OCI-LY1 (cell line): ENCODE data around the gene TP53.

Experiments used
- H2AFZ ChIP-seq: fragments of 200-600 bp; sonication (generic), shearing (Covaris generic); 2 replicates; pipeline ENCODE4 v1.6.0; 2014; ENCODE audit warnings: antibody characterized with exemption, mild to moderate bottlenecking, low read length
- H3F3A ChIP-seq: fragments of 200-600 bp; sonication (generic), shearing (Covaris generic); 2 replicates; pipeline ENCODE4 v1.6.0; 2014; ENCODE audit warnings: mild to moderate bottlenecking, antibody characterized with exemption, low read length, moderate library complexity; ENCODE audit not compliant: insufficient read depth
- H3K27ac ChIP-seq: fragments of 200-600 bp; sonication (generic); 2 replicates; pipeline ENCODE4 v1.5.1; 2014; ENCODE audit warnings: low read length, mixed run types, mild to moderate bottlenecking, low read depth; ENCODE audit not compliant: poor library complexity, severe bottlenecking
- H3K27me3 ChIP-seq: fragments of 200-600 bp; sonication (generic); 2 replicates; pipeline ENCODE4 v1.6.0; 2014; ENCODE audit warnings: antibody characterized with exemption, mild to moderate bottlenecking, low read length, moderate library complexity; ENCODE audit not compliant: insufficient read depth
- H3K36me3 ChIP-seq: fragments of 200-600 bp; sonication (generic); 2 replicates; pipeline ENCODE4 v1.6.1; 2014; ENCODE audit warnings: mild to moderate bottlenecking, antibody characterized with exemption, low read length, moderate library complexity, mixed read lengths; ENCODE audit not compliant: insufficient read depth
- H3K4me1 ChIP-seq: fragments of 200-600 bp; sonication (generic); 2 replicates; pipeline ENCODE4 v1.5.1; 2014; ENCODE audit warnings: mild to moderate bottlenecking, low read length, moderate library complexity; ENCODE audit not compliant: insufficient read depth, severe bottlenecking
- H3K4me2 ChIP-seq: fragments of 200-600 bp; sonication (generic), shearing (Covaris generic); 2 replicates; pipeline ENCODE4 v1.6.1; 2014; ENCODE audit warnings: low read length
- H3K4me3 ChIP-seq: fragments of 200-600 bp; sonication (generic); 2 replicates; pipeline ENCODE4 v1.5.1; 2014; ENCODE audit warnings: low read length, low read depth, mild to moderate bottlenecking, mixed read lengths; ENCODE audit not compliant: poor library complexity, severe bottlenecking
- H3K79me2 ChIP-seq: fragments of 200-600 bp; shearing (Covaris generic); 2 replicates; pipeline ENCODE4 v1.6.1; 2016; ENCODE audit warnings: mixed run types, low read length, mixed read lengths; ENCODE audit not compliant: insufficient read depth
- H3K9ac ChIP-seq: fragments of 200-600 bp; sonication (generic), shearing (Covaris generic); 2 replicates; pipeline ENCODE4 v1.6.1; 2014; ENCODE audit warnings: mild to moderate bottlenecking, low read length, mixed read lengths
- H3K9me2 ChIP-seq: fragments of 200-600 bp; sonication (generic), shearing (Covaris generic); 2 replicates; pipeline ENCODE4 v1.6.1; 2014; ENCODE audit warnings: low read depth, mild to moderate bottlenecking, low read length, mixed read lengths
- H3K9me3 ChIP-seq: fragments of 200-600 bp; shearing (Covaris generic); 2 replicates; pipeline ENCODE4 v1.6.1; 2014; ENCODE audit warnings: low read length, mixed read lengths
- H4K20me1 ChIP-seq: fragments of 200-600 bp; sonication (generic), shearing (Covaris generic); 2 replicates; pipeline ENCODE4 v1.6.0; 2016; ENCODE audit warnings: mild to moderate bottlenecking, low read length; ENCODE audit not compliant: insufficient read depth
- EZH2 ChIP-seq: fragments of 200-600 bp; sonication (generic), shearing (Covaris generic); IDR thresholded peaks from 2 replicates; pipeline ENCODE4 v1.8.0; 2017; ENCODE audit warnings: borderline replicate concordance, mixed run types, mild to moderate bottlenecking, antibody characterized with exemption, low read length, moderate library complexity, mixed read lengths
- TF ChIP-seq, protein P1 (sequence below): fragments of 200-600 bp; sonication (generic), shearing (Covaris generic); IDR thresholded peaks from 2 replicates; pipeline ENCODE4 v1.5.1; 2017; ENCODE audit warnings: mild to moderate bottlenecking, antibody characterized with exemption, low read length, moderate library complexity, mixed read lengths

Gene TP53

DNA sequence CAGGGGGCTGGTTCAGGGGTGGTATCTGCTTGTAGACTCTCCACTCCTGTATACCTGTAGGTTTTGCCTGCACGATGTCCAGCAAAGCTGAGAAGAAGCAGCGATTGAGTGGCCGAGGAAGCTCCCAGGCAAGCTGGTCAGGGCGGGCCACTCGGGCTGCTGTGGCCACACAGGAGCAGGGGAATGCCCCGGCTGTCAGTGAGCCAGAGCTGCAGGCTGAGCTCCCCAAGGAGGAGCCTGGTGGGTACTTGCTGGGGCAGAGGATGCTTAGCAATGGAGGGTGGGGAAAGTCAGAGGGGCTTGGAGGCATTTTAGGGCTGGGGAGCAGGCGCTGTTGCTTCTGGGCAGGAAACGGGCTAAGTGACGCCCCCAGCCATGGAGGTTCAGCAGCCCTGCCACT is 32.4 kb upstream of the TP53 start:
- no peaks in the 10 kb centered on the region for H3F3A ChIP-seq
- H3K9ac ChIP-seq, result no peak overlapping the region
- TF ChIP-seq EZH2, result no peak
- TF ChIP-seq, protein P1, sequence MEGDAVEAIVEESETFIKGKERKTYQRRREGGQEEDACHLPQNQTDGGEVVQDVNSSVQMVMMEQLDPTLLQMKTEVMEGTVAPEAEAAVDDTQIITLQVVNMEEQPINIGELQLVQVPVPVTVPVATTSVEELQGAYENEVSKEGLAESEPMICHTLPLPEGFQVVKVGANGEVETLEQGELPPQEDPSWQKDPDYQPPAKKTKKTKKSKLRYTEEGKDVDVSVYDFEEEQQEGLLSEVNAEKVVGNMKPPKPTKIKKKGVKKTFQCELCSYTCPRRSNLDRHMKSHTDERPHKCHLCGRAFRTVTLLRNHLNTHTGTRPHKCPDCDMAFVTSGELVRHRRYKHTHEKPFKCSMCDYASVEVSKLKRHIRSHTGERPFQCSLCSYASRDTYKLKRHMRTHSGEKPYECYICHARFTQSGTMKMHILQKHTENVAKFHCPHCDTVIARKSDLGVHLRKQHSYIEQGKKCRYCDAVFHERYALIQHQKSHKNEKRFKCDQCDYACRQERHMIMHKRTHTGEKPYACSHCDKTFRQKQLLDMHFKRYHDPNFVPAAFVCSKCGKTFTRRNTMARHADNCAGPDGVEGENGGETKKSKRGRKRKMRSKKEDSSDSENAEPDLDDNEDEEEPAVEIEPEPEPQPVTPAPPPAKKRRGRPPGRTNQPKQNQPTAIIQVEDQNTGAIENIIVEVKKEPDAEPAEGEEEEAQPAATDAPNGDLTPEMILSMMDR, result no peak
- H4K20me1 ChIP-seq, result no peaks in the 10 kb centered on the region
- H3K4me1 ChIP-seq, result peaks cover 13% of the 10 kb centered on the region
- H3K27me3 ChIP-seq, result peaks cover 9% of the 10 kb centered on the region; the same call in 1 of the 2 replicates
- no peak overlapping the region for H3K27ac ChIP-seq
- no peaks in the 10 kb centered on the region for H3K36me3 ChIP-seq
- no peaks in the 10 kb centered on the region for H3K9me3 ChIP-seq
- H2AFZ ChIP-seq, result no peak overlapping the region
- no peaks in the 10 kb centered on the region for H3K79me2 ChIP-seq
- no peak overlapping the region for H3K4me2 ChIP-seq
- H3K9me2 ChIP-seq, result no peaks in the 10 kb centered on the region
- H3K4me3 ChIP-seq, result no peak overlapping the region

DNA sequence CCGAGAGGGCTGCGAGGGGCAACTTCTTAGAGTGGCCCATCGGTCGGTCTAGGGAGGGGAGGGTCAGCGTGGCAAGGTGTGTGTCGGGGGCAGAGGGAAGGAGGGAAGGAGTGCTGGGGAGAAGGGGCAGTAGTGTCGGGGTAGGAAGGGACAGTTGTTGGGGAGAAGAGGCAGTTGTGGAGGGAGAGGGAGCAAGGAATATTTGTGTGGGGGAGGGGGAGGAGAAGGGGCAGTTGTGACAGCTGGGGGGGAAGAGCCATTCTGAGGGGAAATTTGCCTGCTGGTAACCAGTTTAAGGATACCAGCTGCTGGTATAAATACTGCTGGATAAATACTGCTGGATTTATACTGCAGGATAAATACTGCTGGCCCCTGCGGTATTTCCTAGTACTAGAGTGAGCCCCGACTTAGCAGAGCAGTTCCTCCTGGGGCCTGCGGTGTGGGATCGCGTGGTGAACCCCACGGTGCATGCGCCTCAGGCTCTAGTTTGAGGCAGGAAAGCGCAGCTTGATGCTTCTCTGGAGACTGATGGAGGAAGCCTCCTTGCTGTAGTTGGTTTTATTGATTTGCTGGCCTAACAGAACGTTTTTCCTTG is 30.6 kb upstream of the TP53 start:
- H3K9ac ChIP-seq, result no peak overlapping the region
- no peaks in the 10 kb centered on the region for H4K20me1 ChIP-seq
- H3F3A ChIP-seq, result no peaks in the 10 kb centered on the region
- no peak overlapping the region for H2AFZ ChIP-seq
- H3K9me2 ChIP-seq, result no peaks in the 10 kb centered on the region
- no peaks in the 10 kb centered on the region for H3K36me3 ChIP-seq
- H3K27me3 ChIP-seq, result peaks cover 9% of the 10 kb centered on the region; the same call in 1 of the 2 replicates
- H3K4me3 ChIP-seq, result peak overlapping the region; percentile 58
- H3K4me2 ChIP-seq, result peak overlapping the region; percentile 71
- peaks cover 13% of the 10 kb centered on the region for H3K4me1 ChIP-seq
- no peaks in the 10 kb centered on the region for H3K9me3 ChIP-seq
- TF ChIP-seq, protein P1, result no peak
- no peak for TF ChIP-seq EZH2
- no peak overlapping the region for H3K27ac ChIP-seq
- no peaks in the 10 kb centered on the region for H3K79me2 ChIP-seq

DNA sequence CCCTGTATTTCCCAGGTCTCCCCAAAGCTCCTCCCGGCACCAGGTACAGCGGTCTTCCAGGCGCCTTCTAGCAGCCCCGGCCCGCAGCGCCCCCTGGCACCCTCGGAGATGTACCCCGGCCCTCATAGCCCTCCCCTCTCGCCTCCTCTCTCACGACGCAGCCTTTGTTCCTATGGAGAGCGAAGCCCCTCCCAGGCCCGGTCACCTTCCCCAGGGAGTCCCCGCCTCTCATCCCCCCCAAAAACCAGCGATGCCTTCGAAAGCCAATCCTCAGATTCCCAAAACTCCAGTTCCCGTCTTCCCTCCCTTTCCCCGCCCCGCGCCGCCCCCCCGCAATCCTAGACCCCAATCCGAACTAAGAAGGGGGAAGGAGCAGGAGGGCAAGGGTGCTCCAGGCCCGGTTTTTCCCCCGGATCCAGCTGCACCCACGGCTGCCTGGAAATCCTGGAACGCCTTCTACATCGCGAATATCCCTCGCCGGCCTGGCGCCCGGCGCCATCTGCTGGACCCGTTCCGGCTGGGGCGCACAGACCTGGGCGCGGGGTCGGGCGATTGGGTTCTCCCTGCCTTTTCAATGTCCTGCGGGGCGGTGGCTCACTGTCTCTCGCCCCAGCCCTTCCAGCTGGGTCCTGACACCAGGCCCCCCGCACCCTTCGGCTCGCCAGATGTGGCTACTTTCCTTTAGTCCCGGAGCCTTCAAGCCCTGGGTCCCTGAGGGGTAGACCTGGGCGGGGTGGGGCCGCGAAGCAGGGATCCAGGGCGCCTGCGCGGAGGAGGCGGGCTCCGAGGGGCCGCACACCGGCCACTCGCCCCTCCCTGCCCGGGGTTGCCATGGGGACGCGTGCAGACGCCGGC is 29.8 kb upstream of the TP53 start, which contains the start of gene DNAH2:
Gene DNAH2 (plus strand): TSS at position 844 of the 855 bp plus-strand sequence. CDS start 1,991 bp downstream, outside the sequence.
- peaks cover 13% of the 10 kb centered on the region for H3K4me1 ChIP-seq
- no peaks in the 10 kb centered on the region for H3F3A ChIP-seq
- H3K79me2 ChIP-seq, result no peaks in the 10 kb centered on the region
- no peaks in the 10 kb centered on the region for H3K36me3 ChIP-seq
- H3K9ac ChIP-seq, result peak within 1 kb of the TSS; percentile 43; the same call in 1 of the 2 replicates
- H3K4me3 ChIP-seq, result peak within 1 kb of the TSS; percentile 58
- no peak within 1 kb of the TSS for H3K27ac ChIP-seq
- TF ChIP-seq, protein P1, result peak; percentile 38
- no peak for TF ChIP-seq EZH2
- peaks cover 4% of the 10 kb centered on the region; the same call in 1 of the 2 replicates for H3K27me3 ChIP-seq
- no peaks in the 10 kb centered on the region for H3K9me3 ChIP-seq
- no peaks in the 10 kb centered on the region for H3K9me2 ChIP-seq
- no peak within 1 kb of the TSS for H2AFZ ChIP-seq
- H3K4me2 ChIP-seq, result peak within 1 kb of the TSS; percentile 71
- no peaks in the 10 kb centered on the region for H4K20me1 ChIP-seq
